SK-N-SH (cell line): ENCODE measurements around the gene SIGLEC10. TPM values are rescaled to one million over a fixed set of nuclear protein-coding genes. Genes with fewer than 3 reads are reported as not detected.

Source experiments
- CTCF ChIA-PET: fragments of 300-600, 350-600 bp; formaldehyde crosslinking; extraction: SDS; loops from one replicate; lab custom pipeline; 2021; lab: Yijun Ruan, JAX
- POLR2A ChIA-PET: fragments of 350-600 bp; sonication (Branson Sonifier 250); formaldehyde crosslinking; extraction: SDS; loops from one replicate; lab custom pipeline; 2020; ENCODE audit warnings: antibody characterized with exemption, inconsistent platforms; lab: Yijun Ruan, JAX
- DNase-seq: peaks from one replicate; pipeline ENCODE4 v3.0.0; 2012
- H2AFZ ChIP-seq: fragments of 200-600 bp; sonication (generic); 2 replicates; pipeline ENCODE4 v1.8.1; 2016; ENCODE audit warnings: antibody characterized with exemption, mild to moderate bottlenecking, low read depth
- H3F3A ChIP-seq: fragments of 200-600 bp; sonication (generic); replicated peaks from 2 replicates; pipeline ENCODE3; 2016; ENCODE audit warnings: antibody characterized with exemption, mild to moderate bottlenecking; ENCODE audit not compliant: insufficient read depth
- H3K27ac ChIP-seq, 2 experiments: fragments of 200-500 bp in 1 of 2; fragments of 200-600 bp in 1 of 2; sonication (Bioruptor generic) in 1 of 2; sonication (generic), shearing (Covaris generic) in 1 of 2; 2 replicates each; pipeline versions ENCODE4 v1.5.1 to v1.6.1; 2014 to 2016; ENCODE audit warnings: low read depth in 2 of 2, inconsistent platforms in 1 of 2, low read length in 1 of 2, mild to moderate bottlenecking in 1 of 2, mixed read lengths in 1 of 2
- H3K27me3 ChIP-seq: fragments of 200-600 bp; sonication (generic), shearing (Covaris generic); 2 replicates; pipeline ENCODE4 v1.6.1; 2016; ENCODE audit warnings: mixed run types; ENCODE audit not compliant: insufficient read depth
- H3K36me3 ChIP-seq, 2 experiments: fragments of 200-500 bp in 1 of 2; fragments of 200-600 bp in 1 of 2; sonication (Bioruptor generic) in 1 of 2; sonication (generic) in 1 of 2; replicated peaks in 1 of 2; 2 replicates each; pipeline versions ENCODE3 to v1.5.1; 2014 to 2016; ENCODE audit warnings: low read length in 1 of 2, mild to moderate bottlenecking in 1 of 2; ENCODE audit not compliant: insufficient read depth in 2 of 2, control insufficient read depth in 1 of 2
- H3K4me1 ChIP-seq, 2 experiments: fragments of 200-500 bp in 1 of 2; fragments of 200-600 bp in 1 of 2; sonication (Bioruptor generic) in 1 of 2; sonication (generic), shearing (Covaris generic) in 1 of 2; 2 replicates each; pipeline versions ENCODE4 v1.5.1 to v1.6.1; 2014 to 2016; ENCODE audit warnings: low read depth in 1 of 2, low read length in 1 of 2, mixed run types in 1 of 2; ENCODE audit not compliant: insufficient read depth in 2 of 2, control insufficient read depth in 1 of 2
- H3K4me2 ChIP-seq: fragments of 200-600 bp; sonication (generic), shearing (Covaris generic); 2 replicates; pipeline ENCODE4 v1.6.1; 2017; ENCODE audit warnings: mixed run types
- H3K4me3 ChIP-seq, 2 experiments: fragments of 200-500 bp in 1 of 2; fragments of 200-600 bp in 1 of 2; sonication (Bioruptor generic) in 1 of 2; sonication (generic), shearing (Covaris generic) in 1 of 2; 2 replicates each; pipeline versions ENCODE4 v1.5.1 to v1.8.1; 2014 to 2016; ENCODE audit warnings: low read depth in 2 of 2, inconsistent platforms in 1 of 2, low read length in 1 of 2, mild to moderate bottlenecking in 1 of 2, mixed read lengths in 1 of 2, moderate library complexity in 1 of 2
- H3K79me2 ChIP-seq: fragments of 200-600 bp; sonication (generic); 2 replicates; pipeline ENCODE4 v1.8.1; 2017; ENCODE audit warnings: mild to moderate bottlenecking; ENCODE audit not compliant: insufficient read depth
- H3K9ac ChIP-seq: fragments of 200-600 bp; sonication (generic); 2 replicates; pipeline ENCODE4 v1.6.1; 2017; ENCODE audit warnings: mixed run types
- H3K9me2 ChIP-seq: fragments of 200-600 bp; sonication (generic); 2 replicates; pipeline ENCODE4 v1.6.1; 2017; ENCODE audit warnings: mixed run types
- H3K9me3 ChIP-seq: fragments of 200-600 bp; sonication (generic); 2 replicates; pipeline ENCODE4 v1.6.1; 2017; ENCODE audit warnings: mixed run types, mild to moderate bottlenecking, moderate library complexity
- H4K20me1 ChIP-seq: fragments of 200-600 bp; sonication (generic); 2 replicates; pipeline ENCODE4 v1.6.1; 2017; ENCODE audit warnings: mild to moderate bottlenecking, mixed run types; ENCODE audit not compliant: insufficient read depth
- CTCF ChIP-seq: fragments of 200-600 bp; sonication (generic); IDR thresholded peaks from 2 replicates; pipeline ENCODE4 v1.6.1; 2017; ENCODE audit warnings: antibody characterized with exemption, mild to moderate bottlenecking, moderate library complexity
- ELF1 ChIP-seq: IDR thresholded peaks from 2 replicates; pipeline ENCODE4 v1.4.0; 2012
- EP300 ChIP-seq, 2 experiments: IDR thresholded peaks; 2 replicates each; pipeline versions ENCODE4 v1.4.0 to v1.6.1; 2012; ENCODE audit warnings: borderline replicate concordance in 1 of 2, low read depth in 1 of 2, low read length in 1 of 2
- EZH2phosphoT487 ChIP-seq: fragments of 200-600 bp; sonication (generic); IDR thresholded peaks from 2 replicates; pipeline ENCODE4 v1.6.1; 2017; ENCODE audit warnings: low read depth, mixed run types, mild to moderate bottlenecking, antibody characterized with exemption, moderate library complexity, borderline replicate concordance
- FOXJ3 ChIP-seq: sonication (generic); formaldehyde crosslinking; IDR thresholded peaks from 2 replicates; pipeline ENCODE4 v1.5.1; 2020; ENCODE audit warnings: mild to moderate bottlenecking, missing genetic modification reagents
- FOXM1 ChIP-seq: IDR thresholded peaks from 2 replicates; pipeline ENCODE4 v1.4.0; 2012; ENCODE audit warnings: low read depth, mild to moderate bottlenecking
- GABPA ChIP-seq: IDR thresholded peaks from 2 replicates; pipeline ENCODE4 v1.4.0; 2012; ENCODE audit warnings: low read depth, mild to moderate bottlenecking
- GATA2 ChIP-seq: sonication (generic); formaldehyde crosslinking; IDR thresholded peaks from 2 replicates; pipeline ENCODE4 v1.5.0; 2020; ENCODE audit warnings: mild to moderate bottlenecking, missing genetic modification reagents
- MAX ChIP-seq: IDR thresholded peaks from 2 replicates; pipeline ENCODE4 v1.4.0; 2012; ENCODE audit warnings: low read depth
- NFIC ChIP-seq: IDR thresholded peaks from 2 replicates; pipeline ENCODE4 v1.4.0; 2012; ENCODE audit warnings: borderline replicate concordance
- NRF1 ChIP-seq: IDR thresholded peaks from 2 replicates; pipeline ENCODE4 v1.6.1; 2012; ENCODE audit warnings: low read depth, mild to moderate bottlenecking, low read length
- PBX3 ChIP-seq: IDR thresholded peaks from 2 replicates; pipeline ENCODE4; 2012
- POLR2AphosphoS5 ChIP-seq: IDR thresholded peaks from 2 replicates; pipeline ENCODE4 v1.6.1; 2012; ENCODE audit warnings: low read depth, low read length
- RAD21 ChIP-seq: IDR thresholded peaks from 2 replicates; pipeline ENCODE4 v1.6.1; 2012; ENCODE audit warnings: mild to moderate bottlenecking, low read length
- RCOR1 ChIP-seq: fragments of 150-350 bp; IDR thresholded peaks from 2 replicates; pipeline ENCODE4 v1.6.1; 2017; ENCODE audit warnings: antibody characterized with exemption, low read length
- TAF1 ChIP-seq: IDR thresholded peaks from 2 replicates; pipeline ENCODE4 v1.6.1; 2012; ENCODE audit warnings: low read depth, mild to moderate bottlenecking, low read length, moderate library complexity, borderline replicate concordance
- TEAD4 ChIP-seq: IDR thresholded peaks from 2 replicates; pipeline ENCODE4 v1.4.0; 2012; ENCODE audit warnings: mild to moderate bottlenecking, borderline replicate concordance; ENCODE audit not compliant: insufficient read depth
- USF1 ChIP-seq: IDR thresholded peaks from 2 replicates; pipeline ENCODE4 v1.4.0; 2012; ENCODE audit warnings: low read depth, borderline replicate concordance
- USF2 ChIP-seq: fragments of 150-350 bp; IDR thresholded peaks from 2 replicates; pipeline ENCODE4 v1.6.1; 2017; ENCODE audit warnings: antibody characterized with exemption, low read length, low read depth, borderline replicate concordance
- ZBTB33 ChIP-seq: IDR thresholded peaks from 2 replicates; pipeline ENCODE4 v1.4.0; 2012; ENCODE audit warnings: low read depth, borderline replicate concordance
- WGBS: methylation state at CpG from one replicate; pipeline ENCODE4 v1.1.6; 2017; ENCODE audit warnings: low lambda C conversion rate; 5-methylcytosine and 5-hydroxymethylcytosine counted together
- polyA plus RNA-seq, 3 experiments: library from polyadenylated mRNA; depleted of rRNA; stranded (reverse); fragments of >200 nt; gene quantifications; 2 replicates each; pipeline ENCODE4 v1.2.3, GENCODE V29; 2012

SIGLEC10 gene
- polyA plus RNA-seq, 1 of the 3 experiments (the other 2 are of a cell fraction), result not detected

- no peak overlapping the region for H3K4me3 ChIP-seq
- H3K9me3 ChIP-seq, result no peaks in the 10 kb centered on the region
- no peak for DNase-seq
- H3F3A ChIP-seq, result no peaks in the 10 kb centered on the region
- WGBS, result 100% methylated on average over 2 of the region's 2 CpGs
- H3K4me2 ChIP-seq, result no peak overlapping the region
- H3K36me3 ChIP-seq, result no peaks in the 10 kb centered on the region
- no peaks in the 10 kb centered on the region for H4K20me1 ChIP-seq
- H3K4me1 ChIP-seq, result peaks cover 8 to 9% of the 10 kb centered on the region in 2 experiments; a peak in 1 of 4 replicates
- CTCF ChIA-PET, result interaction anchor here (0.6 to 2.5 kb wide), 3 partner anchors 16 to 57 kb away, joined by 3 to 7 read pairs (median 5); no protein-coding TSS in a partner anchor
- POLR2A ChIA-PET, result no interaction called here
- no peaks in the 10 kb centered on the region for H3K27me3 ChIP-seq
- no peak overlapping the region for H3K27ac ChIP-seq
- no peak overlapping the region for H2AFZ ChIP-seq
- H3K9me2 ChIP-seq, result no peaks in the 10 kb centered on the region
- H3K79me2 ChIP-seq, result no peaks in the 10 kb centered on the region
- TF ChIP-seq EP300 (IDR thresholded peaks at IDR 0.05; ENCODE audit: borderline replicate concordance in 1 of 2, low read depth in 1 of 2, low read length in 1 of 2), result no peak
- TF ChIP-seq GATA2 (CRISPR knock-in tag), result no peak
- no peak for TF ChIP-seq RCOR1
- no peak for TF ChIP-seq RAD21
- no peak for TF ChIP-seq FOXM1
- no peak for TF ChIP-seq USF1
- no peak for TF ChIP-seq MAX
- TF ChIP-seq NRF1, result no peak
- TF ChIP-seq NFIC, result no peak
- no peak for TF ChIP-seq FOXJ3 (CRISPR knock-in tag)
- TF ChIP-seq POLR2AphosphoS5, result no peak
- no peak for TF ChIP-seq GABPA
- no peak for TF ChIP-seq CTCF
- no peak for TF ChIP-seq ELF1
- no peak for TF ChIP-seq PBX3
- TF ChIP-seq TAF1, result no peak
- TF ChIP-seq USF2, result no peak
- no peak for TF ChIP-seq EZH2phosphoT487
- no peak for TF ChIP-seq ZBTB33
- no peak for TF ChIP-seq TEAD4
- no peak overlapping the region for H3K9ac ChIP-seq
These were observed 21.3 kb downstream of the SIGLEC10 start for GRCh38 chr19:51396175-51396574.
